ENCODE measurements around the gene MXD4.

The MXD4 gene

DNA sequence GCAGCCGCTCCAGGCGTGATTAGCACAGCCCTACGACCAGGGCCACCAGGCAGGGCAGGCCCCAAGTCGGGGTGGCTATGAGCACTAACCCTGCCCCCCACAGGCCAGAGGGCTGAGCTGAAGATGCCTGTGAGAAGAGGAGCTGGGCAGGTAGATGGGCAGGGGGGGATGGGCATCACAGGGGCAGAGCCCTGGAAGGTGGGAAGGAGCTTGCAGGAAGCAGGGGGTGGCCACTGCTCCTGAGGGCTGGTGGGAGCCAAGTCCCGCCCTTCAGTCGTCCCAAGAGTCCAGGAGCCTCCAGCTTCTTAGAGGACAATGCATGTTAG lies 7.3 kb upstream of the MXD4 start:
- H3K36me3 Mint-ChIP-seq (ENCODE audit: insufficient read depth), result no peaks in the 10 kb centered on the region
- no peak for ATAC-seq (replicated peaks; ENCODE audit: extremely low read depth, poor library complexity, severe bottlenecking)
- H3K9me3 Mint-ChIP-seq, result no peaks in the 10 kb centered on the region
- DNase-seq (ENCODE audit: low spot score in 2 of 2), result no peak
- no peaks in the 10 kb centered on the region for H3K4me1 Mint-ChIP-seq
- H3K4me3 Mint-ChIP-seq, result no peak overlapping the region
- no peaks in the 10 kb centered on the region for H3K27me3 Mint-ChIP-seq
- peak overlapping the region; percentile 44 for H3K27ac Mint-ChIP-seq (ENCODE audit: low read depth)

GRCh38 chr4:2268357-2269205 lies 6.7 kb upstream of the MXD4 start:
- Mint-ChIP-seq H3K36me3 (ENCODE audit: insufficient read depth) (no peaks in the 10 kb centered on the region), H3K9me3 (no peaks in the 10 kb centered on the region), H3K27ac (ENCODE audit: low read depth) (peak overlapping the region; percentile 44), H3K27me3 (no peaks in the 10 kb centered on the region), H3K4me1 (no peaks in the 10 kb centered on the region), H3K4me3 (no peak overlapping the region)
- ATAC-seq (replicated peaks; ENCODE audit: extremely low read depth, poor library complexity, severe bottlenecking) (no peak), DNase-seq (ENCODE audit: low spot score in 2 of 2) (no peak)

DNA sequence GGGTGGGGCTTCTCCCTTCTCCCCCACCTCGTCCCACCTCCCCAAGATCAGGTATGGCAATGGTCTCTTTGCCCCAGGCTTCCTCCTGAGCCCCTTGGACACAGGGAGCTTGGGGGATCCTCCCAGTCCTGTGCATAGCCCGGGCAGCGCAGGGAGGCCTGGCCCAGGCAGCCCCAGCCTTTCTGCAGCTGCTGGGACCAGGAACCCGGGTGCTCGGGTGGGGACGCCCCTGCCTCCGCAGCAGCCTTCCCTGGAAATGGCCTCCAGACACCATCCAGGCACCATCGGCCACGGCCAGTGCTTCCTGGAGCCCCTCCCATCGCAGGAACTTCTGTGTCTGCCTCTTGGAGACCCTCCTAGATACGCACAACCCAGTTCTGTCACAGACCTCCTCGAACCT lies 5.9 kb upstream of the MXD4 start:
- H3K4me1 Mint-ChIP-seq, result no peaks in the 10 kb centered on the region

DNA sequence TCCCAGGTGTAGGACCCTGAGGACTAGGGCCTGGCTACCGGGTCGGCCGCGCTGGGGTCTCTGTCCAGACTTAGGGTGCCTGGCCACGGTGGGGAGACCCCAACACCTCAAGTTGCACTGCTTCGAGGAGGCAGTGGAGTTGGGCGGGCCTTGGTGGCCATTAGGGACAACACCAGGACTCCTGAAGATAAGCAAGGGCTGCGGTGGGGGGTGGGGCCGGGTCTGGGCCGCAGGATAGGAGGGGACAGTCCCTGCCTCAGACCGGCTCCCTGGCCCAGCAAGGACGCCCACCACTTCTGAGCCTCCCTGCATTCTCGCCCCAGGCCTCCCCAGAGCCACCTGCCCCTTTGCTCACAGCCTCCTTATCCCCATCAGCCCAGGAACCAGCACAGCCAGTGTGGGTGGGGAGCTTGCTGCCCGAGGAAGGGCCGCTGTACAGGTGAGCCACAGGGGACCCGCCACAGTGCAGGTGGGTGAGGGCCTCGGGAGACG lies 5.5 kb upstream of the MXD4 start:
- H3K4me3 Mint-ChIP-seq, result no peak overlapping the region
- ATAC-seq (replicated peaks; ENCODE audit: extremely low read depth, poor library complexity, severe bottlenecking), result no peak
- H3K36me3 Mint-ChIP-seq (ENCODE audit: insufficient read depth), result peaks cover 2% of the 10 kb centered on the region
- H3K27ac Mint-ChIP-seq (ENCODE audit: low read depth), result no peak overlapping the region
- no peak for DNase-seq (ENCODE audit: low spot score in 2 of 2)
- H3K9me3 Mint-ChIP-seq, result no peaks in the 10 kb centered on the region
- no peaks in the 10 kb centered on the region for H3K27me3 Mint-ChIP-seq
- no peaks in the 10 kb centered on the region for H3K4me1 Mint-ChIP-seq

More for the DNA sequence above, 5.9 kb upstream of the MXD4 start:
- H3K4me3 Mint-ChIP-seq, result no peak overlapping the region
- no peaks in the 10 kb centered on the region for H3K9me3 Mint-ChIP-seq
- H3K27me3 Mint-ChIP-seq, result no peaks in the 10 kb centered on the region
- ATAC-seq (replicated peaks; ENCODE audit: extremely low read depth, poor library complexity, severe bottlenecking) (no peak), DNase-seq (ENCODE audit: low spot score in 2 of 2) (no peak)
- peaks cover under 1% of the 10 kb centered on the region for H3K36me3 Mint-ChIP-seq (ENCODE audit: insufficient read depth)
- H3K27ac Mint-ChIP-seq (ENCODE audit: low read depth), result no peak overlapping the region

DNA sequence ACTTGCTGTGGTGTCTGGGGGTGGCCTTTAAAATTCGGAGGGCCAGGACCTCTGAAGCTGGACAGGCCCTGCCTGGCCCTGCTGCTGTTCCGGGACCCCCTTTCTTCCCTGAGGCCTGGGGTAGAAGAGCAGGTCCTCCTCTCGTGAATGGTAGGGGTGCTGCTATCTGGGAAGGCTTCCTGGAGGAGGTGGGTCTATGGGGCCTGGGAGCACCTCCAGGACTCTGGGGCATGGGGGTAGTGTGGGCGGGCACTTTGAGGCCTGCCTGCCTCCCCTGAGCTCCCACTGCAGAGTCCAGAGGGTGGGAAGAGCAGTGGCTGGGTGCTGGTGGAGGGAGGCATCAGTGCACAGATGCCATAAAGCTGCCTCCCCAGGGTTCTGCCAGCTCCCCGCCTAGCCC lies 4.9 kb upstream of the MXD4 start:
- no peak for ATAC-seq (replicated peaks; ENCODE audit: extremely low read depth, poor library complexity, severe bottlenecking)
- Mint-ChIP-seq H3K36me3 (ENCODE audit: insufficient read depth) (peaks cover 4% of the 10 kb centered on the region), H3K4me3 (no peak overlapping the region), H3K4me1 (no peaks in the 10 kb centered on the region), H3K9me3 (no peaks in the 10 kb centered on the region), H3K27ac (ENCODE audit: low read depth) (no peak overlapping the region), H3K27me3 (no peaks in the 10 kb centered on the region)
- DNase-seq (ENCODE audit: low spot score in 2 of 2), result no peak

GRCh38 chr4:2266181-2266580 lies 4.3 kb upstream of the MXD4 start:
- no peak overlapping the region for H3K4me3 Mint-ChIP-seq
- H3K4me1 Mint-ChIP-seq, result no peaks in the 10 kb centered on the region
- H3K36me3 Mint-ChIP-seq (ENCODE audit: insufficient read depth), result peaks cover 4% of the 10 kb centered on the region
- H3K9me3 Mint-ChIP-seq, result no peaks in the 10 kb centered on the region
- no peaks in the 10 kb centered on the region for H3K27me3 Mint-ChIP-seq
- H3K27ac Mint-ChIP-seq (ENCODE audit: low read depth), result no peak overlapping the region
- ATAC-seq (replicated peaks; ENCODE audit: extremely low read depth, poor library complexity, severe bottlenecking) (no peak), DNase-seq (ENCODE audit: low spot score in 2 of 2) (no peak)

- DNase-seq (ENCODE audit: low spot score in 2 of 2) (no peak), ATAC-seq (replicated peaks; ENCODE audit: extremely low read depth, poor library complexity, severe bottlenecking) (no peak)
- Mint-ChIP-seq H3K27me3 (no peaks in the 10 kb centered on the region), H3K4me1 (no peaks in the 10 kb centered on the region), H3K36me3 (ENCODE audit: insufficient read depth) (peaks cover 9% of the 10 kb centered on the region), H3K9me3 (no peaks in the 10 kb centered on the region), H3K4me3 (no peak overlapping the region), H3K27ac (ENCODE audit: low read depth) (peak overlapping the region; percentile 44)
Observed at GRCh38 chr4:2265113-2266110, 3.5 kb upstream of the MXD4 start.

- no peaks in the 10 kb centered on the region for H3K9me3 Mint-ChIP-seq
- H3K27me3 Mint-ChIP-seq, result no peaks in the 10 kb centered on the region
- no peaks in the 10 kb centered on the region for H3K4me1 Mint-ChIP-seq
- DNase-seq (ENCODE audit: low spot score in 2 of 2) (no peak), ATAC-seq (replicated peaks; ENCODE audit: extremely low read depth, poor library complexity, severe bottlenecking) (no peak)
- no peak overlapping the region for H3K4me3 Mint-ChIP-seq
- no peak overlapping the region for H3K27ac Mint-ChIP-seq (ENCODE audit: low read depth)
- peaks cover 14% of the 10 kb centered on the region for H3K36me3 Mint-ChIP-seq (ENCODE audit: insufficient read depth)
Observed at GRCh38 chr4:2264481-2265041, 2.7 kb upstream of the MXD4 start.

- Mint-ChIP-seq H3K4me1 (no peaks in the 10 kb centered on the region), H3K27ac (ENCODE audit: low read depth) (peak overlapping the region; percentile 76), H3K4me3 (peak overlapping the region; percentile 75), H3K36me3 (ENCODE audit: insufficient read depth) (peaks cover 16% of the 10 kb centered on the region), H3K27me3 (no peaks in the 10 kb centered on the region), H3K9me3 (no peaks in the 10 kb centered on the region)
- no peak for ATAC-seq (replicated peaks; ENCODE audit: extremely low read depth, poor library complexity, severe bottlenecking)
- no peak for DNase-seq (ENCODE audit: low spot score in 2 of 2)
Observed at GRCh38 chr4:2263926-2264321, 2.0 kb upstream of the MXD4 start.

- Mint-ChIP-seq H3K9me3 (no peaks in the 10 kb centered on the region), H3K4me1 (no peaks in the 10 kb centered on the region), H3K27me3 (no peaks in the 10 kb centered on the region), H3K36me3 (ENCODE audit: insufficient read depth) (peaks cover 20% of the 10 kb centered on the region), H3K4me3 (peak overlapping the region; percentile 75), H3K27ac (ENCODE audit: low read depth) (peak overlapping the region; percentile 76)
- DNase-seq (ENCODE audit: low spot score in 2 of 2) (no peak), ATAC-seq (replicated peaks; ENCODE audit: extremely low read depth, poor library complexity, severe bottlenecking) (no peak)
Observed at GRCh38 chr4:2262944-2263250, 988 bp upstream of the MXD4 start.

DNA sequence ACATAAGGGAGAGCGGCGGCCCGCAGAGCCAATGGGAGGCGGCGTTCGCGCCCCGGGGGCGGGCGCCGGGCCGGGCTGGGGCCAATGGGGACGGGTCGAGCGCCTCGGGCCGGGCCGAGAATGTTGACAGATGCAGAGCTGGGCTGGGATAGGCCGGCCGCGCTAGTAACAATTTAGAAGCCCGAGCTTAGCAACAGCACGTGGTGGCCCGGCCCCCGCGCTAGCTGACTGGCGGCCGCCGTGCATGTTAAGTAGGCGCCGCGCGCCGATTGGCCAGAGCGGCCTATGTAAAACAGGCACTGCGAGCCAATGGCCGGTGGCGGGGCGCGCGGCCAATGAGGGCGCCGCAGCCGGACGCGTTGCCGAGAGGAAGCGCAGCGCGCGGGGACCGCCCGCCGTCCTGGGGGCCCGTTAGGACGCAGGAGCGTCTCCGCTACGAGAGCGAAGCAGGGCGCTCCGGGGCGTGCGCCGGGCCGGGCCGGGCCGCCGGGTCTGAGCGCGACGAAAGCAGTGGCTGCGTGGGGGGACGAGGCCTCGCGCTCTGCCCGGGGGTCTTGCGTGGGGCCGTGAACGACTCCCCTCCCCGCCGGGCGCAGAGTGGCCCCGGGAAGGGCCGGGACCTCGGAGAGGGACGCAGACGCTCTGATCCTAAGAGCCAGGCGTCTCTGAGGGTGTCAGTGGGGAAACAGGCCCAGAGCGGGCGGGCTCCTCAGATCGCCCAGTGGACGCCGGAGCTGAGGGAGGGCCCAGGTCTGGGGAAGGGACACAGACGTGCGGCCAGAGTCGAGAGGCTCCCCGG lies 435 bp upstream of the MXD4 start:
- H3K4me1 Mint-ChIP-seq, result no peaks in the 10 kb centered on the region
- H3K36me3 Mint-ChIP-seq (ENCODE audit: insufficient read depth), result peaks cover 25% of the 10 kb centered on the region
- H3K27me3 Mint-ChIP-seq, result no peaks in the 10 kb centered on the region
- DNase-seq (ENCODE audit: low spot score in 2 of 2), result peak; percentile 91 to 98
- ATAC-seq (replicated peaks; ENCODE audit: extremely low read depth, poor library complexity, severe bottlenecking), result peak; percentile 93
- peak overlapping the region; percentile 76 for H3K27ac Mint-ChIP-seq (ENCODE audit: low read depth)
- no peaks in the 10 kb centered on the region for H3K9me3 Mint-ChIP-seq
- H3K4me3 Mint-ChIP-seq, result peak overlapping the region; percentile 75

All from central memory CD8-positive, alpha-beta T cell (primary cell).